Subcutaneous abdominal adipose tissue (tissue), 5 donors: ENCODE results near the gene CHDH.

ENCODE experiments used
- H3K27ac ChIP-seq: one replicate; pipeline ENCODE4 v1.7.0; 2013; ENCODE audit warnings: low read depth, mild to moderate bottlenecking, inconsistent platforms, low read length, moderate library complexity
- H3K27me3 ChIP-seq, 5 donors: one replicate each; pipeline ENCODE4 v1.7.0; 2013; ENCODE audit warnings: low read length in 5 of 5, inconsistent platforms in 1 of 5; ENCODE audit not compliant: control insufficient read depth in 5 of 5, insufficient read depth in 4 of 5
- H3K36me3 ChIP-seq, 5 donors: one replicate each; pipeline ENCODE4 v1.7.0; 2013; ENCODE audit warnings: low read length in 5 of 5; ENCODE audit not compliant: control insufficient read depth in 5 of 5, insufficient read depth in 5 of 5
- H3K4me1 ChIP-seq, 5 donors: one replicate each; pipeline ENCODE4 v1.7.0; 2013; ENCODE audit warnings: low read length in 5 of 5, mild to moderate bottlenecking in 3 of 5, moderate library complexity in 1 of 5; ENCODE audit not compliant: control insufficient read depth in 5 of 5, insufficient read depth in 5 of 5
- H3K4me3 ChIP-seq, 5 donors: one replicate each; pipeline ENCODE4 v1.7.0; 2013; ENCODE audit warnings: low read length in 5 of 5, low read depth in 1 of 5
- H3K9ac ChIP-seq, 5 donors: one replicate each; pipeline ENCODE4 v1.7.0; 2013; ENCODE audit warnings: low read length in 5 of 5, mild to moderate bottlenecking in 4 of 5, moderate library complexity in 3 of 5
- H3K9me3 ChIP-seq, 5 donors: one replicate each; pipeline ENCODE4 v1.7.0; 2013; ENCODE audit warnings: low read length in 5 of 5; ENCODE audit not compliant: control insufficient read depth in 5 of 5
- donor health status: healthy.
- donor health status: healthy.
- donor health status: healthy.
- donor health status: healthy.
- donor health status: healthy.

CHDH gene

GRCh38 chr3:53837331-53837730, 8.9 kb downstream of the CHDH start:
- Histone ChIP-seq H3K36me3 (no peaks in the 10 kb centered on the region), H3K4me3 (no peak overlapping the region), H3K9ac (no peak overlapping the region), H3K27ac (no peak overlapping the region), H3K9me3 (no peaks in the 10 kb centered on the region), H3K27me3 (no peaks in the 10 kb centered on the region), H3K4me1 (no peaks in the 10 kb centered on the region)

GRCh38 chr3:53836084-53836872, 9.9 kb downstream of the CHDH start:
- no peaks in the 10 kb centered on the region for H3K9me3 ChIP-seq
- H3K9ac ChIP-seq = no peak overlapping the region
- H3K36me3 ChIP-seq = no peaks in the 10 kb centered on the region
- H3K27ac ChIP-seq = no peak overlapping the region
- H3K4me3 ChIP-seq = no peak overlapping the region
- no peaks in the 10 kb centered on the region for H3K27me3 ChIP-seq
- no peaks in the 10 kb centered on the region for H3K4me1 ChIP-seq

GRCh38 chr3:53835257-53835656, 11.0 kb downstream of the CHDH start:
- H3K9ac ChIP-seq = no peak overlapping the region
- no peaks in the 10 kb centered on the region for H3K27me3 ChIP-seq
- H3K36me3 ChIP-seq = no peaks in the 10 kb centered on the region
- H3K27ac ChIP-seq = no peak overlapping the region
- H3K4me3 ChIP-seq = no peak overlapping the region
- H3K4me1 ChIP-seq = no peaks in the 10 kb centered on the region
- no peaks in the 10 kb centered on the region for H3K9me3 ChIP-seq

GRCh38 chr3:53834429-53835095, 11.7 kb downstream of the CHDH start:
- H3K9me3 ChIP-seq = no peaks in the 10 kb centered on the region
- no peaks in the 10 kb centered on the region for H3K27me3 ChIP-seq
- H3K4me3 ChIP-seq = no peak overlapping the region
- no peak overlapping the region for H3K9ac ChIP-seq
- no peak overlapping the region for H3K27ac ChIP-seq
- H3K4me1 ChIP-seq = no peaks in the 10 kb centered on the region
- H3K36me3 ChIP-seq = no peaks in the 10 kb centered on the region

GRCh38 chr3:53833700-53834099, 12.5 kb downstream of the CHDH start:
- H3K36me3 ChIP-seq = no peaks in the 10 kb centered on the region
- no peak overlapping the region for H3K27ac ChIP-seq
- no peaks in the 10 kb centered on the region for H3K27me3 ChIP-seq
- H3K9me3 ChIP-seq = no peaks in the 10 kb centered on the region
- no peak overlapping the region for H3K9ac ChIP-seq
- no peaks in the 10 kb centered on the region for H3K4me1 ChIP-seq
- H3K4me3 ChIP-seq = no peak overlapping the region

GRCh38 chr3:53833053-53833645, 13.1 kb downstream of the CHDH start:
- H3K27me3 ChIP-seq = no peaks in the 10 kb centered on the region
- H3K36me3 ChIP-seq = no peaks in the 10 kb centered on the region
- H3K4me1 ChIP-seq = no peaks in the 10 kb centered on the region

GRCh38 chr3:53830944-53831343, 15.3 kb downstream of the CHDH start:
- no peaks in the 10 kb centered on the region for H3K27me3 ChIP-seq
- H3K9me3 ChIP-seq = no peaks in the 10 kb centered on the region
- H3K4me1 ChIP-seq = no peaks in the 10 kb centered on the region
- no peak overlapping the region for H3K9ac ChIP-seq
- H3K36me3 ChIP-seq = no peaks in the 10 kb centered on the region
- no peak overlapping the region for H3K4me3 ChIP-seq
- H3K27ac ChIP-seq = no peak overlapping the region

More at GRCh38 chr3:53833053-53833645, 13.1 kb downstream of the CHDH start:
- H3K4me3 ChIP-seq = no peak overlapping the region
- no peak overlapping the region for H3K9ac ChIP-seq
- H3K27ac ChIP-seq = no peak overlapping the region
- H3K9me3 ChIP-seq = no peaks in the 10 kb centered on the region

GRCh38 chr3:53829605-53830004, 16.6 kb downstream of the CHDH start:
- no peak overlapping the region for H3K27ac ChIP-seq
- no peaks in the 10 kb centered on the region for H3K36me3 ChIP-seq

GRCh38 chr3:53828581-53828980, 17.6 kb downstream of the CHDH start:
- H3K9me3 ChIP-seq = no peaks in the 10 kb centered on the region
- no peak overlapping the region for H3K9ac ChIP-seq
- H3K27me3 ChIP-seq = no peaks in the 10 kb centered on the region
- no peaks in the 10 kb centered on the region for H3K4me1 ChIP-seq
- H3K36me3 ChIP-seq = no peaks in the 10 kb centered on the region
- no peak overlapping the region for H3K4me3 ChIP-seq
- no peak overlapping the region for H3K27ac ChIP-seq

More at GRCh38 chr3:53829605-53830004, 16.6 kb downstream of the CHDH start:
- no peaks in the 10 kb centered on the region for H3K27me3 ChIP-seq
- H3K4me1 ChIP-seq = no peaks in the 10 kb centered on the region
- no peak overlapping the region for H3K9ac ChIP-seq
- no peaks in the 10 kb centered on the region for H3K9me3 ChIP-seq
- H3K4me3 ChIP-seq = no peak overlapping the region

- Histone ChIP-seq H3K36me3 (no peaks in the 10 kb centered on the region), H3K9me3 (no peaks in the 10 kb centered on the region), H3K4me1 (no peaks in the 10 kb centered on the region), H3K9ac (no peak overlapping the region), H3K27ac (no peak overlapping the region), H3K27me3 (no peaks in the 10 kb centered on the region), H3K4me3 (no peak overlapping the region)
Observed at GRCh38 chr3:53826048-53826447, 20.2 kb downstream of the CHDH start.
